ENCODE data around the gene KMT2C. TPM values are rescaled to one million over a fixed set of nuclear protein-coding genes. Genes with fewer than 3 reads are reported as not detected.
"Not testable (repeated sequence)": the region's sequence is repeated elsewhere in the genome, so short reads cannot be mapped to it uniquely, and the experiment has no call there.

Gene KMT2C
- total RNA-seq, 1 donor from 2014 or later, result 36.0 TPM

DNA sequence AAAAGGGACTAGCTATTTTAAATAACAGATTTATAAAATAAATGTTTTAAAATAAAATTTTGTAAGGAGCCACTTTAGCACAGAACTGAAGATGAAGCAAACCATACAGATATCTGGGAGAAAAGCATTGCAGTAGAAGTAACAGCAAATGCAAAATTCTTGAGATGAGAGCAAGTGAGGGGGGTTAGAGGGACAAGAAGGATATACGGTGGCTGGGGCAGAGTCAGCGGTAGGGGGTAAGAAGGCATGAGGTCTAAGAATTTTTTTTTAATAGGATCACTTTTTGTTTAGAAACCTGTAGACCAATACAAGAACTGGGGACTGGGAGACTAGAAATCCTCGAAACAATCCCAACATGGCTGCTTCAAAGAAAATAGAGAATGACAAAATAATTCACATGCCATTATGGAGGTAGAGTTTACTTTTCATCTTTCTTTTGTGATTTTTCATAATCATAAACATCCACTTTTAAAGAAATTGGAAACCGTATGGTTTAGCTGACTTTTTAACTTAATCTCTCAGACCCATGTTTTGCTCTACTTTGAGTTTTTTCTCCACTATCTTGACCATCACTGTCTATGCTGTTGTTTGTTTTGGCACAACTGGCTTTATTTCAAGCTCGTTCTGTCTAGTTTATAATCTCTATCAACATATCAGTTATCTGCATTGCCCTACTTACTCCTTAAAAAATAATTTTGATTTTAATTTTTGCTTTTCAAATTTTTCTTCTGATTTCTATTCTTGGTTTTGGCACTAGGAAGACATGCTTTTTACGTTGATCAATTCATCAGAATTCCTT, 73.5 kb downstream of the KMT2C start:
- intact Hi-C loops (cut with DNase I), result no loop called here
- no peaks in the 10 kb centered on the region for H3K9me3 ChIP-seq
- TF ChIP-seq, protein P1, sequence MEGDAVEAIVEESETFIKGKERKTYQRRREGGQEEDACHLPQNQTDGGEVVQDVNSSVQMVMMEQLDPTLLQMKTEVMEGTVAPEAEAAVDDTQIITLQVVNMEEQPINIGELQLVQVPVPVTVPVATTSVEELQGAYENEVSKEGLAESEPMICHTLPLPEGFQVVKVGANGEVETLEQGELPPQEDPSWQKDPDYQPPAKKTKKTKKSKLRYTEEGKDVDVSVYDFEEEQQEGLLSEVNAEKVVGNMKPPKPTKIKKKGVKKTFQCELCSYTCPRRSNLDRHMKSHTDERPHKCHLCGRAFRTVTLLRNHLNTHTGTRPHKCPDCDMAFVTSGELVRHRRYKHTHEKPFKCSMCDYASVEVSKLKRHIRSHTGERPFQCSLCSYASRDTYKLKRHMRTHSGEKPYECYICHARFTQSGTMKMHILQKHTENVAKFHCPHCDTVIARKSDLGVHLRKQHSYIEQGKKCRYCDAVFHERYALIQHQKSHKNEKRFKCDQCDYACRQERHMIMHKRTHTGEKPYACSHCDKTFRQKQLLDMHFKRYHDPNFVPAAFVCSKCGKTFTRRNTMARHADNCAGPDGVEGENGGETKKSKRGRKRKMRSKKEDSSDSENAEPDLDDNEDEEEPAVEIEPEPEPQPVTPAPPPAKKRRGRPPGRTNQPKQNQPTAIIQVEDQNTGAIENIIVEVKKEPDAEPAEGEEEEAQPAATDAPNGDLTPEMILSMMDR (IDR thresholded peaks at IDR 0.05), result no peak
- no peak overlapping the region for H3K4me3 ChIP-seq
- no peak for DNase-seq (ENCODE audit: low spot score in 2 of 2)
- H3K27ac ChIP-seq, result no peak overlapping the region
- no peaks in the 10 kb centered on the region for H3K27me3 ChIP-seq
- no peaks in the 10 kb centered on the region for H3K36me3 ChIP-seq
- H3K4me1 ChIP-seq, result peaks cover 0 to 20% of the 10 kb centered on the region in 2 donors

DNA sequence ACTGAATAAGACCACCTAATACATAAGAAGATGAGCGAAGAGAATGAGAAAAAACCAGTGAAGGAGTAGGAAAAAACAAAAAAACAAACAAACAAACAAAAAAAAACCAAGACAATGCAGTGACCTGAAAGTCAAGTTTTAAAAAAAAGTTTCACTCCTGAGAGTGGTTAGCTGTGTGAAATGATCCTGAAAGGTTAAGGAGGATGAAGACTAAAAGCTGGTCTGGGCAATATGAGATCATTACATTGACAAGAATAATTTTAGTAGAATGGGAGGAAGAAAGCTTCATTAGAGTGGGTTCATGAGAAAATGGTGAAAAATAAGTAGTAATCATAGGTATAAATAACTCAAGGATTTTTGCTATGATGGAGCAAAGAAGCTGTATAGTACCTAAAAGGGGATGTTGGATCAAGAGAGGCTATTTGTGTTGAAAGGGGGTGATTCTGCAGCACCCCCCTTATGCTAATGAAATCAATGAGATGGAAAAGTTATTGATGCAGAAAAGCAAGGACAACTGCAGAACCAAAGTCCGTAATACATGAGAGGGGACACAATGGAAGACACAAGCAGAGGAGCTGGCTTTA, 80.2 kb downstream of the KMT2C start:
- peaks cover 0 to 10% of the 10 kb centered on the region in 2 donors for H3K4me1 ChIP-seq
- no peak for DNase-seq (ENCODE audit: low spot score in 2 of 2)
- intact Hi-C loops (cut with DNase I), result no loop called here
- no peaks in the 10 kb centered on the region for H3K9me3 ChIP-seq
- H3K27me3 ChIP-seq, result no peaks in the 10 kb centered on the region
- H3K4me3 ChIP-seq, result no peak overlapping the region
- TF ChIP-seq, protein P1 (IDR thresholded peaks at IDR 0.05), result no peak
- no peaks in the 10 kb centered on the region for H3K36me3 ChIP-seq
- H3K27ac ChIP-seq, result no peak overlapping the region

DNA sequence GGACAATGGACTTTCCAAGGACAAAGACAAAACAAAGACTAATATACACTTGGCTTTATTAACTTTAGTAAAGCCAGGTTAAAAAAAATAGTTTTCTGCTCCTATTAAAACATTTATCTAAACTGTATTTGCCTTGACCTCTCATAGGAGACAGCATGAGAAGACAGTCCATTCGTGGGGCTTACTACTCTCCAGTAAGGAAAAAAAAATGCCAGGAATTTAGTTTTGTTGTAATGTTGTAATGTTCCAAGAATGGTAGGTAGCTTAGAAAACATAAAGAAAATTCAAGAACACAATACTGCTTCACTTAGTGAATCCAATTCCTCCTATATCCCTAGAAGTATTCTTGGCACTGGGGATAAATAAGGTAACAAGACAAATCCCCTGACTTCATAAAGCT, 81.7 kb downstream of the KMT2C start:
- H3K27me3 ChIP-seq, result no peaks in the 10 kb centered on the region
- TF ChIP-seq, protein P1 (IDR thresholded peaks at IDR 0.05), result no peak
- no peaks in the 10 kb centered on the region for H3K9me3 ChIP-seq
- H3K27ac ChIP-seq, result no peak overlapping the region
- no peak for DNase-seq (ENCODE audit: low spot score in 2 of 2)
- peaks cover 0 to 10% of the 10 kb centered on the region in 2 donors for H3K4me1 ChIP-seq
- H3K4me3 ChIP-seq, result no peak overlapping the region
- intact Hi-C loops (cut with DNase I), result no loop called here
- peaks cover 0 to 2% of the 10 kb centered on the region in 2 donors for H3K36me3 ChIP-seq

DNA sequence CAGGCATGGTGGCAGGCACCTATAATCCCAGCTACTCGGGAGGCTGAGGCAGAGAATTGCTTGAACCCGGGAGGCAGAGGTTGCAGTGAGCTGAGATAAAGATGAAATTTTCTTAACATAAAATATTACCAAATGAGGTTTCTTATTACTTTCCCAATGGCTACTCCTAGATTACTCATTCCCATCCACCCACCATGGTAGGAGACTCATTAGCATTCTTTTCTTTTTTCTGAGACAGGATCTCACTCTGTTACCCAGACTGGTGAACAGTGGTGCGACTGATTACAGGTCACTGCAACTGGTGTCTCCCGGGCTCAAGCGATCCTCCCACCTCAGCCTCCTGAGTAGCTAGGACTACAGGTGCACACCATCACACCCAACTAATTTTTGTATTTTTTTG, 82.5 kb downstream of the KMT2C start:
- H3K36me3 ChIP-seq; H3K9me3 ChIP-seq; H3K27ac ChIP-seq; H3K4me3 ChIP-seq; DNase-seq (ENCODE audit: low spot score in 2 of 2); H3K4me1 ChIP-seq; H3K27me3 ChIP-seq; intact Hi-C loops (cut with DNase I): not testable (repeated sequence)

DNA sequence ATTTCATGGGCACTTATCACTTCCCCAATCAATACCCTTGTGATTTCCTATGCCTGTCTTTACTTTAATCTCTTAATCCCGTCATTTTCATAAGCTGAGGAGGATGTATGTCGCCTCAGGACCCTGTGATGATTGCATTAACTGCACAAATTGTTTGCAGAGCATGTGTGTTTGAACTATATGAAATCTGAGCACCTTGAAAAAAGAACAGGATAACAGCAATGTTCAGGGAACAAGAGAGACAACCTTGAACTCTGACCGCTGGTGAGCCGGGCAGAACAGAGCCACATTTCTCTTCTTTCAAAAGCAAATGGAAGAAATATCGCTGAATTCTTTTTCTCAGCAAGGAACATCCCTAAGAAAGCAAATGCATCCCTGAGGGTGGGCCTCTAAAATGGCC, 84.1 kb downstream of the KMT2C start:
- intact Hi-C loops (cut with DNase I); H3K4me3 ChIP-seq: not testable (repeated sequence)

DNA sequence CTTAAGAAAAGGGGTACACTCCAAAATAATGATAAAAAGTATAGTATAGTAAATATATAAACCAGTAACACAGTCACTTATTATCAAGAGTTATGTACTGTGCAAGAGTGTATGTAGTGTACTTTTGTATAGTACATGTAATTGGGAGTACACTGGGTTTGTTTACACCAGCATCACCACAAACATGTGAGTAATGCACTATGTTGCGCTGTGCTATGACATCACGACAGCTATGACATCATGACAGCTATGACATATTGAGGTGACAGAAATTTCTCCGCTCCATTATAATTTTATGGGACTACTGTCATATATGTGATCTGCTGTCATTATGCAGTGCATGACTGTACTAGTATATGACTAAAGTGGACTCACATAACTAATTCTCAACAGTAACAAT, 84.6 kb downstream of the KMT2C start:
- no peak overlapping the region for H3K27ac ChIP-seq
- intact Hi-C loops (cut with DNase I), result no loop called here
- no peak overlapping the region for H3K4me3 ChIP-seq
- H3K9me3 ChIP-seq, result no peaks in the 10 kb centered on the region
- TF ChIP-seq, protein P1 (IDR thresholded peaks at IDR 0.05), result no peak
- H3K27me3 ChIP-seq, result no peaks in the 10 kb centered on the region
- peaks cover 0 to 15% of the 10 kb centered on the region in 2 donors for H3K36me3 ChIP-seq
- DNase-seq (ENCODE audit: low spot score in 2 of 2), result no peak
- peaks cover 0 to 6% of the 10 kb centered on the region in 2 donors for H3K4me1 ChIP-seq

More for the DNA sequence above, 84.1 kb downstream of the KMT2C start:
- not testable (repeated sequence) for H3K4me1 ChIP-seq; H3K27ac ChIP-seq; DNase-seq (ENCODE audit: low spot score in 2 of 2); H3K9me3 ChIP-seq; H3K27me3 ChIP-seq
- peaks cover 0 to 15% of the 10 kb centered on the region in 2 donors for H3K36me3 ChIP-seq

All from ascending aorta (tissue), 2 donors.